ENCODE results near the gene LPAR4.
"Not testable (repeated sequence)": the region's sequence is repeated elsewhere in the genome, so short reads cannot be mapped to it uniquely, and the experiment has no call there.

LPAR4 gene, protein sequence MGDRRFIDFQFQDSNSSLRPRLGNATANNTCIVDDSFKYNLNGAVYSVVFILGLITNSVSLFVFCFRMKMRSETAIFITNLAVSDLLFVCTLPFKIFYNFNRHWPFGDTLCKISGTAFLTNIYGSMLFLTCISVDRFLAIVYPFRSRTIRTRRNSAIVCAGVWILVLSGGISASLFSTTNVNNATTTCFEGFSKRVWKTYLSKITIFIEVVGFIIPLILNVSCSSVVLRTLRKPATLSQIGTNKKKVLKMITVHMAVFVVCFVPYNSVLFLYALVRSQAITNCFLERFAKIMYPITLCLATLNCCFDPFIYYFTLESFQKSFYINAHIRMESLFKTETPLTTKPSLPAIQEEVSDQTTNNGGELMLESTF

DNA sequence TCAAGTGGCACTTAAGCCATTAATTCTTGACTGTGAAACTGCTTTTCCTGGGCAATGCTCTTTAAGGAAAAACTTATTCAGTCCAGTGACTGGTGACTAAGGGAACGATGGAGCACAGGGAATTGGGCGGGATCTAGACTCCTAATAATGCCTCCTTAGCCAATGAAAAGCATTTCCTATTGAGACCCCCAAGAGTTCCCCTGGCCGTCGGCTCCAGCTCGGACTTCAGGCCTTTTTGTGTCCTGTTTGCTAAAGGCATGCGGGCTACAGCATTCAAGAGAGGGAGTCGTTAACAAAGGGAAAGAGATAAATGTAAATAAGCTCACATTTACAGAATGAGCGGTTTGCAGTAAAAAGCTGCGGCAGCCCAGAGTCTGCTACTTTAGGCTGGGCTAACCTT lies at the start of gene LPAR4:
TSS of gene LPAR4 (plus strand) at position 232 of the 400 bp plus-strand sequence. CDS start 7,150 bp downstream, outside the sequence.
- DNase-seq (ENCODE audit: low read depth in 2 of 2), result no peak

DNA sequence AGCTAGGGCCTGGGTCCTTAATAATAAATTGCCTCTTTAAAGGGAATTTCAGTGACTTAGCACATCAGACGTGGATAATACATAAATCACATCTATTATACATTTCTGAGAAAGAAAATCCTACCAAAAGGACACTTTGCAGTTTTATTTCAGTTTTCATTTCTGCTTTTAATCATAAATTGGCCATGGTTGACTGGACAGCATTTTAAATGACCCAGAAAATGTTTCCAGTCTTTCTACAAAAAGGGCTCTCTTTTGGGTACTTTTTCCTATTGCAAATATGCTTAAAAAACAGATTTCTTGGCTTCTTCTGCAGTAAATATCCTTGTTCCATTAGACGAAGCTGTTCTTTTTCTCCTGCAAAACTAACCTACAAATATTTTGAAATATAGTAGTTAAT lies 41.4 kb upstream of the LPAR4 start:
- DNase-seq (ENCODE audit: low read depth in 2 of 2), result no peak

DNA sequence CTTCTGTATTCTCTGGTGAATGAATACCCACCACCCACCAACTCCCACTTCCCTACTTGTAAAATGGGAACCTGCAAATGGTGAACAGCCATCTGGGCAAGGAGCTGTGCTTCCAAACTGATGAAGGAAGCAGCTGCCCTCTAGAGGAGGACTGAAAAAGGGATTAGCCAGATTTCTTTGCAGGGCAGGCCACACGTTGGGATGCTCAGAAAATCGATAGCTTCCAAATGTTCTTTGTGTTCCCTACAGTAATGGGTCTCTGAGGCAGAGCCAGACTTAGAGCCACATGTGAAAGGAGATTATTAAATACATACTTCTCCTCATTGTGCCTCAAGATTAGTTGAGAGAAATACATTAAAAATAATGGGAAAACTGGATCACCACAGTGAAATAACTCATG lies 39.3 kb upstream of the LPAR4 start:
- no peak for DNase-seq (ENCODE audit: low read depth in 2 of 2)

DNA sequence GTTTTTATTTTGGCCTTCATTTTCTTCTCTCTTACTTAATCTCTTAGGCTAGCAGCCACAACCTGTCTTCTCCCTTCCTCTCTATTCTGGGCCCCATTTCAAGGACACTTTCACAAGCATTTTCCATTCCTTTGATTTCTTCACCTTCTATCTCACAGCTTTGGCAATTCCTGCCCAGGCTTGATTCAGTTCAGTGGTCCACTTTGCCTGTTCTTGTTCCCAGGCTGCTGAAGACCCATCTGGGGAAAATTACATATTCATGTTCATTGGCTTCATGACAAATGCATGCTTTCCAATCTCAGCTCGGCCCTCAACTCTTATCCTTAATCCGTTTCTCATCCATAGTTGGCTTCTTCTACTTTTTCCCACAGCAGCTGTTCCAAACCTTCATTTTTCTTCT lies 38.7 kb upstream of the LPAR4 start:
- no peak for DNase-seq (ENCODE audit: low read depth in 2 of 2)

DNA sequence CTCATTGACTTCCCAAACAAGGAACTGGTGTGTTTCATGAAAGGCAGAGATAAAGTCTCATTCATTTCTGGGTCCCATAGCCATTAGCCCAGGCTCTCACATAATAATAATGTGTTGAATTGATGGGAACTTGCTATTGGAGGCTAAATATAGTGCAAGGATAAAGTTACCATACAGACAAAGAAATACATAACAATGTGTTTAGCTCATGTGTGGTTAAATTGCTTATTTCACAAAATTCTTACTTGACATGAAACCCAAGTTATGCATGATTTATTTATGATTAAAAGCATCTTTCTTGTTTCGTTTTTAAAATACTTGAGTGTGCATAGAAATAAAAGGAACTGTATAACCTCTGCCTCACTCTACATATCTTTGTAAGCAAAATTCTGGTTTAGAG lies 37.3 kb upstream of the LPAR4 start:
- DNase-seq (ENCODE audit: low read depth in 2 of 2), result no peak

DNA sequence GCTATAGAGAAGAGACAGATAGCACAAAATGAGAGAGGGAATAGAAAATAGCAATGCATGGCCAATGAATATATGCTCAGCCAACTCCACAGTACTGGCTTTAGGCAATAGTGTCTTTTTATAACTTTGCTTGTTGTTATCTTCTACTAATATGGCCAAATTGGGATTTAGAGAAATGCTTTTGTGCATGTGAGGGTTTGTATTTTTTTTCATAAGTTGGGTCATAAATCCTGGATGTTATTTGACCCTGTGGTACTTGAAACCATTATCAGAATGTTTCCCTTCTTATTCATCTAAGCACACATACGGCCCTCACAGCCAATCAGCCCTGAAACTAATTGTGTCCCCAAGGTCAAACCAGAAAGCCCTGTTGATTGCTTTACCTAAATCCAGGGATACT lies 35.2 kb upstream of the LPAR4 start:
- no peak for DNase-seq (ENCODE audit: low read depth in 2 of 2)

DNA sequence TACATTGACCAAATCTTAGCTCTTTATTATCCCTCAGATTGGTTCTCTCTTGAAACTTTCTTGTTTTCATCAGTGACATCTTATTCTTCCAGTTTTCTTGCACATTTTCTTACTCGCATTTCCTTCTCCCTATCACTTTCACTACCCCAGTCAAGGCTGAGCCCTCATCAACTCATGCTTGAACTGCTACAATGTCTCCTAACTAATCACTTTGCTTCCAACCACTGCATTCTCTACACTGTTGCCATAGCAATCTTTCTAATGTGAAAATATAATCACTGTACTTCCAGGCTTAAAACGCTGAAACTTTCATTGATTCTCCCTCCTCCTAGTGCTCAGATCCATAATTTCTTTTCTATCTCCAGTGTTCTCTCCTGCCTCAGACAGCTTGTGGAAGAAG lies 22.2 kb upstream of the LPAR4 start:
- DNase-seq (ENCODE audit: low read depth in 2 of 2), result no peak

DNA sequence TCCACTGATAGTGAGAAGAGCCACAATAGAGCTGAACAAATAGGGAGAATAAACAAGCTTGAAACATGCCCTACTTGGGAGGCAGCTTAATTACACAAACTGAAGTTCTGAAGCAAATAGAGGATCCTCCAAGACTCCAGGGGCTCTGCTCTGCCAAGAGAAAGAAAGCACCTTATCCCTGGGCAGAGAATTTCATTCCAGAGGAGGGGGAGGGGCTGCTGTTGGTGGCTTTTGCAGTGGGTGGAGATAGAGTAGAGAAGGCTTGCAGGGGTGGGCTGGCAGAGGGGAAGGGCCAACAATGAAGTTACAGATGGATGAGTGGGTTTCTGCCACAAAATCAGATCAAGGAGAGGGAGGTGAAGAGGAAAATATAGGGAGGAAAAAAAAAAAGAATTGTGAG lies 1.0 kb upstream of the LPAR4 start:
- DNase-seq (ENCODE audit: low read depth in 2 of 2), result no peak

DNA sequence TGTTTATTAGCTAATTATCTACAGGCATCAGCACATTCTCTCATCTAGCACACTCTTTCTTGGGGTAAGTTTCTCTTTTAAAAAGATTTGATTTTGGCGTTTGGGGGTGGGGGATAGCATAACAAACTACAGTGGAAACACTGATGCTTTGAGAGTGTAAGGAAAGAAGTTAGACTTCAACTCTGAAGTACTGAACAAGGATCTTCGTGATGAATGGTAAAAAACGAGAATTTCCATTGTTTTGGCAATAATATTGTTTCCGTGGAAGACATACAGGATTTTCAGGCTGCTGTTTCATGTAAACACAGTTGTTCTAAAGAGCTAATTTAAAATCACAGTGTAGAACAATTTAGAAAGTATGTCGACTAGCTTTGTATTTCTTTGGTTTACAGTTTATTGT lies 451 bp downstream of the LPAR4 start:
- DNase-seq (ENCODE audit: low read depth in 2 of 2), result no peak

DNA sequence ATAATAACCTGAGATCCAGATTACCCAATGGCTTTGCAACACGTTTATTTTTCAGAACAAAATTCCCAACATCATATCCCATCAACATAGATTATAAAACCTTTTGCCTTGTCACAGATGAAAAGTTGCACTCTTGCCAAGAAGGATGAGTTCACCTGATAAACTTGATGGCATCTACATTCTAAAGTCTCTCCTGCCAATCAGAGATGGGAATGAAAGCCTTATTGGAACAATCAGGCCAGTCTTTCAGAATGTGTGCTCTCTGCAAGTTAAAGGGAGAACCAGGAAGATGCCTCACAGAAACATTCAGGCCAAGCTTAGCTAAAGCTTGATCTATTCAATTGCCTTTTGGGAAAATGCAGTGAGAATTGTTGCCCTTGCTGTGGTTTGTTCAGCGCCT lies 1.3 kb downstream of the LPAR4 start:
- no peak for DNase-seq (ENCODE audit: low read depth in 2 of 2)

DNA sequence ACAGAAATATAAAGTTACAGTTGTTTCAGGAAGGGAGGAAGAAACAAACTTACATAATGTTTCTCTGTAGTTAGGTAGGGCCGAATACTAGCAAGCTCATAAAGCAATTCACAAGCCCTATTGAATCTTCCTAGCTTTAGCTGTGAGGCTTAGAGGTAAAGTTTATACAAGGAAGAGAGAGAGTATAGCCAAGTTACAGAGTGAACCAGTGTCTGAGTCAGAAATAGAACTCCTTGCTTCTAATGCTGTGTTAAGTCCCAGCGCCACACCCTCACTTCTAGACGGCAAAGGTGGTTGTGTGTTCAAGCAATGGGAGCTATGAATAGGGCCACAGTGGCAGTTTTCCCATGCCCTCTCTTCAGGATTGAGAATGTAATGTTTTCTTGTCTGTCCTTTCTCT lies 6.1 kb downstream of the LPAR4 start:
- DNase-seq (ENCODE audit: low read depth in 2 of 2), result no peak

DNA sequence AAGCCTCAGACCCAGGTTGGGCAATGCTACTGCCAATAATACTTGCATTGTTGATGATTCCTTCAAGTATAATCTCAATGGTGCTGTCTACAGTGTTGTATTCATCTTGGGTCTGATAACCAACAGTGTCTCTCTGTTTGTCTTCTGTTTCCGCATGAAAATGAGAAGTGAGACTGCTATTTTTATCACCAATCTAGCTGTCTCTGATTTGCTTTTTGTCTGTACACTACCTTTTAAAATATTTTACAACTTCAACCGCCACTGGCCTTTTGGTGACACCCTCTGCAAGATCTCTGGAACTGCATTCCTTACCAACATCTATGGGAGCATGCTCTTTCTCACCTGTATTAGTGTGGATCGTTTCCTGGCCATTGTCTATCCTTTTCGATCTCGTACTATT lies 7.4 kb downstream of the LPAR4 start:
- no peak for DNase-seq (ENCODE audit: low read depth in 2 of 2)

DNA sequence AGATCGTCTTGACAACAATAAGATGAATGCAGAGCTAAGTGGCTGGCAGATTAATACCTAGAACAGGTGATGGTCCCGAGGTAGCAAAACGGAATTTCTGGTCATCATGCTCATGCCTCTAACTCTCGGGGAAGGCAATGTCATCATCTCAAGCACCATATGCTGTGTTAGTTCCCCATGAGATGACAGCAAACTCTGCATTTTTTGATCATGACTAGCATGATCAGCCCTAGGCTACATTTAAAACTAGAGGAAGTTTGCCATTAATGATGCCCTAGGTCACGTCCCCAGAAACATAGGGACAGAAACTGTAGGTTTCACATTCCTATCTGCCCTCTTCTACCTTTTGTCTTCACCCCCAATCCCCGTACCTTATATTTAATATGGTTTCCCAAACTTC lies 11.6 kb downstream of the LPAR4 start:
- no peak for DNase-seq (ENCODE audit: low read depth in 2 of 2)

DNA sequence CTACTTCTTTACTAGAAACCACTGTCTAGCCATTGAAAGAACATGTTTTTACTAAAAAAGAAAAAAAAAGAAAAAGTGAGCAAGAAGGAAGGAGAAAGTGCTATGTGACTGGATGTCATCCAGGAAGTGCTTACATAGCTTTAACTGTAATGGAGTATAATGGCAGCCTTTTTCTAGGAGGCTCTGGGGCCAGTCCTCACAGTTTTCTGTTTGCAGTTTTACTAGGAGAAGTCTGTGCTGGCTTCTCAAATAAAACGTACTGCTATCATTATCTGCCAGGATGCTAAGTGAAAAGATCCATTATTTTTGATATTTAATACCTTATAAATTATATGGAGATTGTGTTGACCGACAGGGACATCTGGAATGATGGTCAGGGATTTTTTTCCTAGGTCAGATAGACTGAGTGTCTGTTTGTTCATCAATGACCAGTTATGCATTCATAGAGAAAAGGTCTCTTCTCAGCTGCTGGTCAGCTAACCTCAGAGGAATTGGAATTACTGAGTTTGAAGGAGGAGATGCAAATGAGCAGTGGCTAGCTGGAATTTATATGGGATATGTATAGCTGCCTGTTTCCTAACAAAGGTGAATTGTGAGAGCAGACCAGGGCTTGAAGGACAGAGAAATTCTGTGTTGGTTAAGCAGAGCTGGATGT lies 21.7 kb downstream of the LPAR4 start:
- no peak for DNase-seq (ENCODE audit: low read depth in 2 of 2)

DNA sequence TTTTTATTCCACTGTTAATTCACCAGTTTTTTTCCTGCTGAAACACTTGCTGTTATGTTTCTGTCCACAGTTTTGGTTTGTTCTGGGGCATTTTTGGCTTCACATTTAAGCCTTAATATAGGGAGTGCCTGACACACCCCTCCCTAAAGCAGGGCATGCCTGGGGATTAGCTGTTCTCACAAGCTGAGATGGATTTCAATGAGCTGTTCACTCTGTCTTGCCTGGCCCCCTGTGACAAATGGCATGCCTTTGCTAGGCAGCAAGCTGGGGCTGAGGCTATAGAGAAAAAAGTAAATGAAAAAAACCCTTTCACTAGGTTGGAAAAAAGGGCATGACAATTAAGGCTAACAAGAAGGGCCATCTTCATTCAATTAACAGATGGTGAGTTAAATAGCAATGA lies 22.4 kb downstream of the LPAR4 start:
- DNase-seq (ENCODE audit: low read depth in 2 of 2), result no peak

DNA sequence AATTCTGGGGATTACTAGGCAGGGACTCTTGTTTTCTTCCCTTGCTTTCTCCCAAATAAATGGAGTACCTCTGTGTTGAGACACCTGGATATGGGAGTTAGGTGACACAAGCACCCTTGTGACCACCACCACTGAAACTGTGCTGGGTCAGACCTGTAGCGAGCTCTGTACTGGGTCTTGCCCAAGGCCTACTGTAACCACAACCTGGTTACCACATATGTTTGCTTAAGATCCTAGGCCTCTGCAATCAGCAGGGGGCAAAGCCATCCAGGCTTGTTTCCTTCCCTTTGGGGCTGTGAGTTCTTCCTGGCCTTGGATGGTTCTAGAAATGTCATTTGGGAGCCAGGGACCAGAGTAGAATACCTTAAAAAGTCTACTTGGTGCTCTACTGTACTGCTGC lies 49.4 kb downstream of the LPAR4 start:
- no peak for DNase-seq (ENCODE audit: low read depth in 2 of 2)

DNA sequence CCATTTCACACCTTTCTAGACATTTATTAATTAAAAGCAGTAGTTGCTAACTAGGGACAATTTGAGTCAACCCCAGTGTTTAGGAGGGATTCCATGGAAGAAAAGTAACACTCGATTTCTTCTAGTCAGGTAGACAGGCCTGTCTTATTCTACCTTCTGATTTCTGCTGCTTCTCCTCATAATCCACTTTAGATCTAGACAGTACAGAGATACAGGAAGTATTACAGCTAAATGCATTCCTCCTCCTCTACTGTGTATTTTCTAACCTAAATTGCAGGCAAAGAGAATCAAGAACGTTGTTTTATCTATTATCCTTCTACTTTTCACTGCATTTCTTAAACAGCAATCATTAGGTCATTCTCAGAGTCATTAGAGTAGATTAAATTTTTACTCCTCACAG lies 52.6 kb downstream of the LPAR4 start:
- no peak for DNase-seq (ENCODE audit: low read depth in 2 of 2)

DNA sequence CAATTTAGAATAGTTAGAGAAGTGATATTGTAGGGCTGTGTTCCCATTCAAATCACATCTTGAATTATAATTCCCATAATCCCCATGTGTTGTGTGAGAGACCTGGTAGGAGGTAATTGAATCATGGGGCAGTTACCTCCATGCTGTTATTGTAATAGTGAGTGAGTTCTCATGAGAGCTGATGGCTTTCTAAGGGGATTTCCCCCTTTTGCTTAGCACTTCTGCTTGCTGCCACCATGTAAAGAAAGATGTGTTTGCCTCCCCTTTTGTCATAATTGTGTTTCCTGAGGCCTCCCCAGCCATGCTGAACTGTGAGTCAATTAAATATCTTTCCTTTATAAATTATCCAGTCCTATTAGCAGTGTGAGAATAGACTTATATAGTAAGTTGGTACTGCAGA lies 53.2 kb downstream of the LPAR4 start:
- no peak for DNase-seq (ENCODE audit: low read depth in 2 of 2)

DNA sequence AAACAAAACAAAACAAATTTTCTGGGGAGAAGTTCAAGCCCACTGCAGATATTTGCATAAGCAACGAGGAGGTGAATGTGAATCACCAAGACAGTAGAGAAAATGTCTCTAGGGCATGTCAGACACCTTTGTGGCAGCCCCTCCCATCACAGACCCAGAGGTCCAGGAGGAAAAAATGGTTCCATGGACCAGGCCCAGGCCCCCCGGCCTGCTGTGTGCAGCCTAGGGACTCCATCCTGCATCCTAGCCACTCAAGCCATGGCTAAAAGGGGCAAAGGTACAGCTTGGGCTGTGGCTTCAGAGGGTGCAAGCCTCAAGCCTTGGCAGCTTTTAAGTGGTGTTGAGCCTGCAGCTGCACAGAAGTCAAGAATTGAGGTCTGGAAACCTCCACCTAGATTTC lies 54.0 kb downstream of the LPAR4 start:
- DNase-seq (ENCODE audit: low read depth in 2 of 2), result no peak

DNA sequence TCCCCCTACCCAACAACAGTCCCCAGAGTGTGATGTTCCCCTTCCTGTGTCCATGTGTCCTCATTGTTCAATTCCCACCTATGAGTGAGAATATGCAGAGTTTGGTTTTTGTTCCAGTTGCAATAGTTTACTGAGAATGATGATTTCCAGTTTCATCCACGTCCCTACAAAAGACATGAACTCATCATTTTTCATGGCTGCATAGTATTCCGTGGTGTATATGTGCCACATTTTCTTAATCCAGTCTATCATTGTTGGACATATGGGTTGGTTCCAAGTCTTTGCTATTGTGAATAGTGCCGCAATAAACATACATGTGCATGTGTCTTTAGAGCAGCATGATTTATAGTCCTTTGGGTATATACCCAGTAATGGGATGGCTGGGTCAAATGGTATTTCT lies 55.0 kb downstream of the LPAR4 start:
- not testable (repeated sequence) for DNase-seq (ENCODE audit: low read depth in 2 of 2)
